ENCODE measurements around the gene AP3D1. TPM values are rescaled to one million over a fixed set of nuclear protein-coding genes. Genes with fewer than 3 reads are reported as not detected.

AP3D1 gene
- total RNA-seq, 2 experiments from 2014 or later = 73.7 to 74.1 TPM

GRCh38 chr19:2154587-2155075, 3.3 kb upstream of the AP3D1 start:
- peaks cover 5% of the 10 kb centered on the region for H3K36me3 Mint-ChIP-seq (ENCODE audit: low read depth)
- POLR2A ChIA-PET = no interaction called here
- H3K9me3 Mint-ChIP-seq = no peaks in the 10 kb centered on the region
- CTCF ChIA-PET = interaction anchor here (0.9 to 1.7 kb wide), 2 partner anchors 9 to 96 kb away, joined by 3 to 5 read pairs; no protein-coding TSS in a partner anchor
- H3K27ac Mint-ChIP-seq = no peak overlapping the region
- no peak overlapping the region for H3K4me3 Mint-ChIP-seq
- intact Hi-C loops (cut with micrococcal nuclease) = no loop called here
- no peaks in the 10 kb centered on the region for H3K27me3 Mint-ChIP-seq
- H3K4me1 Mint-ChIP-seq (ENCODE audit: low read depth) = peaks cover 20% of the 10 kb centered on the region
- TF ChIP-seq CTCF (IDR thresholded peaks at IDR 0.05) = no peak
- ATAC-seq (no peak), DNase-seq (no peak)

GRCh38 chr19:2150794-2151338, 500 bp downstream of the AP3D1 start:
- ATAC-seq (no peak), DNase-seq (peak; percentile 23)
- ChIA-PET POLR2A (interaction anchor here (0.9 to 1.5 kb wide), 5 partner anchors 14 to 277 kb away, joined by 3 read pairs; partner anchors contain the start of gene TIMM13), CTCF (interaction anchor here (1.3 kb wide), 1 partner anchor 86 kb away, joined by 3 read pairs; no protein-coding TSS in a partner anchor)
- H3K9me3 Mint-ChIP-seq = no peaks in the 10 kb centered on the region
- peak overlapping the region; percentile 81 for H3K4me3 Mint-ChIP-seq
- peak overlapping the region; percentile 76 for H3K27ac Mint-ChIP-seq
- TF ChIP-seq CTCF (IDR thresholded peaks at IDR 0.05) = no peak
- peaks cover 13% of the 10 kb centered on the region for H3K36me3 Mint-ChIP-seq (ENCODE audit: low read depth)
- no peaks in the 10 kb centered on the region for H3K27me3 Mint-ChIP-seq
- intact Hi-C loops (cut with micrococcal nuclease) = no loop called here
- peaks cover 40% of the 10 kb centered on the region for H3K4me1 Mint-ChIP-seq (ENCODE audit: low read depth)

- H3K9me3 Mint-ChIP-seq = no peaks in the 10 kb centered on the region
- H3K27me3 Mint-ChIP-seq = no peaks in the 10 kb centered on the region
- ATAC-seq = no peak
- ChIA-PET POLR2A (interaction anchor here (0.9 to 1.5 kb wide), 5 partner anchors 13 to 278 kb away, joined by 3 read pairs; partner anchors contain the start of gene TIMM13), CTCF (interaction anchor here (0.9 kb wide), 1 partner anchor 111 kb away, joined by 3 read pairs; no protein-coding TSS in a partner anchor)
- intact Hi-C loops (cut with micrococcal nuclease) = no loop called here
- no peak for TF ChIP-seq CTCF (IDR thresholded peaks at IDR 0.05)
- peaks cover 13% of the 10 kb centered on the region for H3K36me3 Mint-ChIP-seq (ENCODE audit: low read depth)
- peak overlapping the region; percentile 76 for H3K27ac Mint-ChIP-seq
- peaks cover 45% of the 10 kb centered on the region for H3K4me1 Mint-ChIP-seq (ENCODE audit: low read depth)
- peak overlapping the region; percentile 81 for H3K4me3 Mint-ChIP-seq
- peak; percentile 46 for DNase-seq
Measured at GRCh38 chr19:2149980-2150793, 1.2 kb downstream of the AP3D1 start.

GRCh38 chr19:2148482-2149135, 2.8 kb downstream of the AP3D1 start:
- ChIA-PET CTCF (no interaction called here), POLR2A (no interaction called here)
- peak overlapping the region; percentile 76 for H3K27ac Mint-ChIP-seq
- TF ChIP-seq CTCF (IDR thresholded peaks at IDR 0.05) = no peak
- peaks cover 49% of the 10 kb centered on the region for H3K4me1 Mint-ChIP-seq (ENCODE audit: low read depth)
- H3K9me3 Mint-ChIP-seq = no peaks in the 10 kb centered on the region
- ATAC-seq (no peak), DNase-seq (peak; percentile 35)
- peaks cover 13% of the 10 kb centered on the region for H3K36me3 Mint-ChIP-seq (ENCODE audit: low read depth)
- intact Hi-C loops (cut with micrococcal nuclease) = no loop called here
- H3K27me3 Mint-ChIP-seq = no peaks in the 10 kb centered on the region
- peak overlapping the region; percentile 81 for H3K4me3 Mint-ChIP-seq

Data from activated CD8-positive, alpha-beta T cell treated with anti-CD3 and anti-CD28 coated beads for 36 hours (primary cell).